ENCODE data around the gene CYTH4.

Gene CYTH4

DNA sequence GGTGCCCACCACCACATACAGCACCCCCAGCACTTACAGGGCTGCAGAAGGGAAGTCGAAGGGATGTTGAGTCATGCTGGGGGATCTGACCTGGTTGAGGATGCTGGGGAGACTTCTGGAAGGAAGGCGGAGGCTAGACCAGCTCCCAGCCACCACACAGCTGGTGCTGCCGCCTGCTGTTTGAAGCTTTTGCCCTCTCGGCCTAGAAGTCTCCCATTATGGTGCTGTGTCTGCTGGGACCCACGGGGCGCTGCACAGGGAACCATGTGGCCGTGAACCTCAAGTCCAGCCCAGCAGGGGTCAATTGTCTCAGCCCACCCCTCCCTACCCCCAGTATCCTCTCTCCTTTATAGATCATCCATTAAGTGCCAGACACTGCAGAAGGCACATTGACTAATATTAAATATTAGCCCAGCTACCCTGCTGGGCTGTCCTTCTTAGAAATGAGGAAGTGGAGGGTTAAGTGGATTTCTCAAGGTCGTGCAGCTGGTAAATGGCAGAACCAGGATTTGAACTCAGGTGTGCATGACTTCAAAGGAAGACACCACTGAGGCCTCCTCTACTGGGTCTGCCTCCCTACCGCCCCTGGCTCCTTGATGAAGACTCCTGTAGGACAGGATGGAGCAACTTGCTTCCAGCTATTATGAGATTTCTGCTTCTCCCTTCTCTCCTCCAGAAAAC, 49.7 kb downstream of the CYTH4 start:
- no peak for DNase-seq

DNA sequence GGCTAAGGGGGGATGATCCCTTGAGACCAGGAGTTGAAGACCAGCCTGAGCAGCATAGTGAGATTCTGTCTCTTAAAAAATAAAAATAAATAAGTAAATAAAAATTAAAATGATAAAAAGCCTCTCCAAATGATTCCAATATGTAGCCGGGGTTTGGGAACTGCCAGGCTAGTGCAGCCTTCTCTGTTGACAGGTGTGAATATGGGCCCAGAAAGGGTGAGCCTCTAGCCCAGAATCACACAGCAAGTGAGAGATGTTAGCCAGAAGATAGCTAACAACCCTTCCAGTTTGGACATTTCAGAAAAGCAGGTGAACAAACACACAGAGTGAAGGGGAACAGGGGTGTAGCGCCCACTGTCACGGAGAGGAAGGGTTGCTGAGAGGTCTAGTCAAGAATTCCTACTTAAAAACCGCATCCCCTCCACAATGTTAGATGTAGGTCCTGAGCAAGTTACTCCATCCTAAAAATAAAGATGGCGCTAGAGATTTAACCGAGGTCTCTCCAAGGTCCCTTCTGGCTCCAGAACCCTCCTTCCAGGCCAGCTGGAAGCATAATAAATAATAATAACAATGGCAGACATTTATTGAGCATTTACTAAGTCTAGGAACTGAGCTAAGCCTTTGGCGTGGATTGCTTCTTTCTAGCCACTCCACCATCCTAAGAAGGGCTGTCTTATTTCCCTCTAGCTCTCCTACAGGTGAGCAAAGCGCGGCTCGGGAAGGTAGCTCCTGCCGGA, 51.6 kb downstream of the CYTH4 start:
- no peak for DNase-seq

DNA sequence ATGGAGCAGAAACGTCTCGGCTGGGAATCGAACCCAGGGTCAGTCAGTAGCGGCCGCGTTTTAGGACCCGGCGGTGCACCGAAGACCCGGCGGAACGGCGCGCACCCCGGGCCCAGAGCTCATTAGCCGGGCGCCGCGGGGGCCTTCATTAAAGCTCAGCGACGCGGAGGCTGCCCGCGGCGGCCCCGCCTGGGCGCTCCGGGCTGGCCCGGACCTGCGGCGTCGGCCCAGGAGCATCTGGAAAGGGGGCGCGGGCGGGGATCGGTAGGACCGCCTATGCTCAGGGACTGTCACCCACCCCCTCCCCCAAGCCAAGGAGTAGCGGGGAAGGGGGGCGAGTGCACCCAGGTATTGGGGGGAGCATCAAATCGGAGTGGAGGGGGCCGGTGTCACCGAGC, 52.2 kb downstream of the CYTH4 start:
- DNase-seq, result no peak

DNA sequence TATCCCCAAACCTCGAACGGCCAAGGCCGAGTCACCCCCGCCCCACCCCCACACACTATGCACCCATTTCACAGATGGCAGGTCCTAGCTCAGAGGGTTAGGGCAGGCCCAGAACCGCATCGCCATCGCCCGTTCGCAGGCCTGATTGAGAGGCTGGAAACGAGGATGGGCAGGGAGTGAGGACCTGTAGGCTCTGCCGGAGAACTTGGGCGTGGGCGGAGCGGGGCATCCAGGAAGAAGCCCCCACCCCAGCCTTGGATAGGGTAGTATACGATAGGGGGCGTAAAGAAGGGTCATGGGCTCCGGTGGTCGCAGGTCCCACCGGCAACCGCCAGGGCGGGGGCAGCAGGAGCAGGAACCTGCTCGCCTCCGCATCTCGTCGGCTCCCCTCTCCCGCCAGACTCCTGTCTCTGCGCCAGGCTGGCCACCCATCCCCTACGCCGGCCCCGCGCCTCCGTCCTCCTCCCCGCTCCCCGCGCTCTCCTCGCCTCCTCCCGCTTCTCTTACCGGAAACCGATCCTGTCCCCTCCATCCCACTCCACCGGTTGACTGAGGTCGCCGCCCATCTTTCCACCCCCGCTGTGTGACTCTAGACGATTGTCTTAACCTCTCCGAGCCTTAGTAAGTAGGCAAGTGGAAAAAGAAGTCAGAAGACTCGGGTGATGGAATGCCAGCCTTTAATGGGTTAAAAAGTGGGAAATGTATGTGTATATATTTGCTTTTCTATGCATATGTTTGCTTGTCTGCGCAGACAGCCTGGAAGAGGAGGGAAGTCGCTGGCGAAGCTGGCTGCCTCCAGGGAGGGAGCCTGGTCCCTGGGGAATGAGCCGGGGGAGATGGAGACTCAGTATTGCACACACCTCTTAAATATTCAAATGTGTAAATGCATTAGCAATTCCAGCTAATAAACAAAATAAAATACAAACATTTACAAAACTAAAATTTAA, 52.8 kb downstream of the CYTH4 start:
- no peak for DNase-seq

DNA sequence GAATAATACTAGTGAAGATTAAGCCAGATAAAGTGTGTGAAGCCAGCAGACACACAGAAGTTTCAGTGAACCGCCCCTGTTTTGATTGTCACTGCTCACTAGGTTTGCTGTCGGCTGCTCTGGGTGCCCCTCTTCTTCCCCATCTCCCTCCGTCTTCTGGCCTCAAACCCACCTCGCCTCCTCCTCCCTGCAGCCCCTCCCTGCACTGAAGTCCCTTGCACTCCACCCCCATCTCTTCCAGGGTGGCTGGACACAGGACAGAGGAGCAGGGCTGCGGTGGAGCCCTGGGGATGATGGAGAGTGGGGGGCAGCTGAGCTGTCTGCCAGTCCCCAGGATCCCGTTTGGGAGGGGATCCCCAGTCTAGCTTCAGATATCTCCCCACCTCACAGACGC, 53.5 kb downstream of the CYTH4 start:
- no peak for DNase-seq

DNA sequence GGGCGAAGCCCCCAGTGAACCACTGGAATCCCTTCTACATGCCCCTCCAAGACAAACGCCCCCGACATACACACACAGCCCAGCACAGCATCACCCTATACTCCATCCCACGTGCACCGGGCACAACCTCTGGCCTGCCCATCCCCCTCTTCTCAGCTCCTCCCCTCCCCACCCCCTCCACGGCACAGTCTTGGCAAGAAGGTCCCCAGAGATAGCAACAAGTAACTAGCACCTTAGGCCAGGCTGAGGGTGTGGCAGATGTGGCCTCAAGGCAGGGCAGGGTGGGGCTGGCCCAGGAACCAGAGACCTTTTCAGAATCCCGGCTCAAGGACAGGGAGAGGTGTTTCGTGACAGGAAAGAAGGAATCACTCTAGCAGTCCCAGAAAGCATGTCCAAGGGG, 54.3 kb downstream of the CYTH4 start:
- DNase-seq, result no peak

DNA sequence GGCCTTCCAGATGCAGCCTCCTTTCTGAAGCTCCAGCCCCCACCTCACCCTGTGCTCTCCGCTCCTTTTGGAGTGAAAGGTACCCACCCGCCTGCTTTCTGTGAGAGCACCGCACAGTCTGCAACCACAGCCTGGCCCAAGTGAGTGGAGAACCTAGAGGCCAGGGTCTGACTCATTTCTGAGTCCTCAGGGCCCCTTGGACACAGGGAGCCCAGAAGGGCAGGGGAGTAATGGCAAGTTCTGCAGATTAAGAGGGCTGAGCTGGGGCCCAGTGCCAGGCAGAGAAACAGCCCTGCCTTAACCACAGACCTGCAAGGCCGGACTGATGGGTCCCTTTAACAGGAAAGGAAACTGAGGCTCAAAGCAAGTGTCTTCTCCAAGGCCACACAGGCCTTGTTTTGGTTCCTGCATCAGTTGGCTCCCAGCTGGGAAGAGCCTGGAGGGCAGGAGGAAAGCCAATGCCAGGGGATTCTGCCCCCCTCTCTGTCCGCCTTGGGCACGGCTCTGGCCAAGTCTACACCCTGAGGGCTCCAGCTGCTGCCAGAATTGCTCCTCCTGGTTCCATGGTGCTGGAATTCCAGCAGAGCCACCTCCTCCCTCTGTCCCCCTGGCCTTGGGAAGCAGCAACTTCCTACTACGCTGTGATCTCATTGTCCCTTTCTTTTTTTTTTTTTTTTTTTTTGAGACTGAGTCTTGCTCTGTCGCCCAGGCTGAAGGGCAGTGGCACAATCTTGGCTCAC, 55.1 kb downstream of the CYTH4 start:
- no peak for DNase-seq

DNA sequence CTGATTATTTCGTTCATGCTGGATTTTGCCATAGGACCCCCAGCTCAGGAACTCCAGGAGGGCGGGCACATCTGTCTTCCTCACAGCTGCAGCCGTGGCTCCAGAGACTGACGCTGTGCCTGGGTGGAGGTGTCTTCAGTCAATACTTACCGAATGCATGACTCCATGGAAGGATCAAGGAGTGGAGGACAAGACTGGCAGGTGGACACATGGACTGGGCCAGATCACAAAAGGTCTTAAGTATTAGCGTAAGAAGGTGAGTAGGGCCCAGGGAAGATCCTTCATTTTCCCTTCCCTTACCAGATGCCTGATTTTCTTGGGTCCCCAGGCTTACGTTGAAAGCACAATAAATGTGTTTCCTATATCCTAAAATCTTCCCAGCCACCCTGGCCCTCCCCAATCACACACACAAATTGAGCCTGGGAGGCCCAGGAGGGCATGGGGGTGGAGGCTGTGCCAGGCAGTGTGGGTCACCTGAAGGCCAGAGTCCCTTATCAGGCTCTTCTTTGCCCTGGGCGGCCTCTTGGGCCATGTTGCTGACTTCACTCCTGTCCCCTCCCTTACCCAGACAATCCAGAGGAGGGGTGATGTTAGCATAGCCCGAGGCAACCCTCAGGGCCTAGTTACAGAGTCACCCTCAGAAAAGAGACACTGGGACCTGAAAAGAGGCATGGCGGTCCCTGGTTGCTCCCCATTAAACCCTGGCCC, 56.4 kb downstream of the CYTH4 start:
- no peak for DNase-seq

DNA sequence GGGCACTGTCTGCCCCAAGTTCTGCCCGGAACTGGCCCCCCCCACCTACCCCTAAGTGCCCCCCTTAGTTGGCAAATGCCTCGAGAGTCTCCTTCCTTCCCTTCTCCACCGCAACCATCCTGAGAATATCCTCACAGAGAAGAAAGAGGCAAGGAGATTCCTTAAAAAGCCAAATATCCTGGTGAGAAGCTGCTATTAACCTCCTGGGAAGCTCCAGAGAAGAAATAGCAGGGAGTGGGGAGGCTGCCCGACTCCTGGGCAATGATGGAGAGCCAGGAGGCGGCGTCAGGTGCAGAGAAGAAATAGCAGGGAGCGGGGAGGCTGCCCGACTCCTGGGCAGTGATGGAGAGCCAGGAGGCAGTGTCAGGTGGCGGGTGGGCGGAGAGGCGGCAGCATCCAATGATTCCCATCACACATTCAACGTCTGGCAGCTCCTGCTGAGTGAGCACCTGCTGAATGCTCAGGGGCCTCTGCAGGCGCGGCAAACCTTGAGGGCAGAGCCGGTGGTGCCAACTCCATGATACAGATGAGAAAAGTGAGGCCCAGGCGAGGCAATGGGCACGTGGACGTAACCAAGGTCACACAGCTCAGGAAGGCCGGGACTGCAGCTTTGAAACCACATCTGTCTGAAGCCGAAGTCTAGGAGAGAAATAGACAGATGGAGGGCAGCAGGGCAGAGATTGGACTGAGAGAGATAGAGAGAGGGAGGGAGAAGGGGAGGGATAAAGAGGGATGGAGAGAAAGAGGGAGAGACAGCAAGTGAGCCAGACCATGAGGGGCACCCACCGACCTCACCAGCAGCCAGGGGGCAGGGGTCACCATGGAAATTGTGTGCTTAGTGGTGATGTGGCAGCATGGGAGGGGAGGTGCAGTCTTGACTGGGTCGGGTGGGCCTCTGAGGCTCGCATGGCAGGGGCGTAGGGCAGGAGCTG, 58.3 kb downstream of the CYTH4 start:
- DNase-seq, result no peak

DNA sequence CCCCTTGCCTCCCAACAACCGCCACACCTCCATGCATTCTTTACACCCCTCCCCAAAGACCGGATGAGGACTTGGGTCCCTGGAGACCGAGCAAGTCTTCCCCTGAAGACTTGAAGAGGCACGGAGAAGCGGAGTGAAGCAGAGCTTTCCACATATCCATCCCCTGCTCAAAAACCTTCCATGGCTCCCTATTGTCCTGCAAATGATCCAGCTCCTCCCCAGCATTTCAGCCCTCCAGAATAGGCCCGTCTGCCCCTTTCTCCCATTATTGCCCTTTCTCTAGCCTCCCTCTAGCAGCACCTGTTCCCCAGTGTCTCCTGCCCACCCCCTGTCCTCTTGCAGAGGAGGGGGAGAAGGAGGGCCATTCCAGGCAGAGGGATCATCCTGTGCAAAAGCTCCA, 59.8 kb downstream of the CYTH4 start:
- no peak for DNase-seq

DNA sequence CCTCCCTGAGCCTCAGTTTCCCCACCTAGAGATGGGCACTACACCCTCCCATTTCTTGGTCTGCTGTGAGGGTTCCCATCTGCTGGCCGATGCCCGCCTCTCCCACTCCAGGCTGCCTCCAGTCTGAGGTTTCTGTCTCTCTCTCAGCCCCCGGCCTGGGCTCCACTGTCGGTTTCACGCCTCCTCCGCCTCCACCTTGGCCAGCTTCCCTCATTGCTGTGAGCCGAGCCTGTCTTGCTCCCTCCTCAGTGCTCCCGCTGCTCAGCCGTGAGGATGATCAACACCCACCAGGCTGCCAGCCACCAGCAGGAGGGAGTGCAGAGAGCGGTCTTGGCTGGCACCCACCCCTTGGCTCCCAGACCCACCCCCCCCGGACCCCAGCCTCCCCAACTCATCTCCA, 61.0 kb downstream of the CYTH4 start:
- no peak for DNase-seq

DNA sequence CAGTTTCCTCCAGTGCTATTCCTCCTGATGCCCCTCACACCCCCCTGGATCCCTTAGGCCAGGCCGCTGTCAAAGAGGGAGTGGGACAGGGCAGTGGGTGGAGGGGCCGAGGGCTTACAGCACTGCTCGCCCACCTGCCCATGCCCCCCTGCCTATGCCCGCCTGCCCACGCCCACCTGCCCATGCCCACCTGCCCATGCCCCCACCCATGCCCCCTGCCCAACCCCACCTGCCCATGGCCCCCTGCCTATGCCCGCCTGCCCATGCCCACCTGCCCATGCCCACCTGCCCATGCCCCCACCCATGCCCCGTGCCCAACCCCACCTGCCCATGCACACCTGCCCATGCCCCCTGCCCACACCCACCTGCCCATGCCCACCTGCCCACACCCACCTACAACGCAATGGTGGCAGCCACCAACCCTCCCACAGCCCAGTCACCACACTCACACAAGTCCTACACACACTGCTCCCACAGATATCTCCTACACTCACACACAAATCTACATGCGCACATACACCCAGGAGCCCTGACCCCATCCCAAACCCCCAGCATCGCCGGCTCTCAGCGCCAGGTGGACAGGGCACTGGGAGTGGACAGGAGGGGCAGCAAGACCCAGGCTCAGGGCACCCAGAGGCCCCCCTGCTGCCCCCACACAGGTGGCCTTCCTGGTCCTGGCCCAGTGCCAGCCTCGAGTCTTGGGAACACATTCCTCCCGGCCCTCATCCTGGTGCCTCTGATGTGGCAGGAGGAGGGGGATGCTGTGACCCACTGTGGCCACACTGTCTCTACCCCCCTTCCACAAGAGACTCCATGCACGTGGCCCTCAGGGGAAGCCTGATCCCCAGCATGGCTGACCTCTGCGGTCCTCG, 61.8 kb downstream of the CYTH4 start:
- no peak for DNase-seq

DNA sequence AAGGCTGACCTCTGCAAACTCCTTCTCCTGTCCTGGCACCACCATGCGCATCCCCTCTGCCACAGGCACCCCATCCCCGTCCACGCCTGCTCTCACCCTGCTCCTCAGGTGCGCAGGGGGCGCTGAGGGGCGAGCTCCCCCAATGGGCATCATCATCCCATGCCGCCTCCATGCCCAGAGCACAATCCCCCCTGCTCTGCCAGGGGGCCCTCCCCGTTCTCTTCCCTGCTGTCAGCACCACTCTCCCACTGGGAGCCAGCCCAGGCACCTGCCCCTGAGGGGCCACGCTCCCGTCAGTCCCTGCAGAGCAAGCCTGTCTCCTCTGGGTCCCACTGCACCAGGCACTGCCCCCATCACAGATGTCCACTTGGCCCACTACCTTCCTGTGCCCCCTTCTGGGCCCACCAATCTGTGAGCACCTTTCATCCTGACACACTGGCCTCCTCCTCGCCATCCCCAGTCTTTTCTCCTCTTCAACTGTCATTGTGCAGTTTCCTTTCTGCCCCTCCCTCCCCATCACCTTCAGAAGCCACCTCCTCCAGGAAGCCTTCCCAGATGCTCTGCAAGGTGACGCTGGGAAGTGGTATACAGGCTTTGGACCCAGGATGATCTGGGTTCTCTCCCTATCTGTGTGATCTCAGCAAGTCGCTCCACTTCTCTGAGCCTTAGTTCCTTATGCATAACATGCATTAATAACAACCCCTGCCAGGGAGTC, 62.6 kb downstream of the CYTH4 start:
- no peak for DNase-seq

DNA sequence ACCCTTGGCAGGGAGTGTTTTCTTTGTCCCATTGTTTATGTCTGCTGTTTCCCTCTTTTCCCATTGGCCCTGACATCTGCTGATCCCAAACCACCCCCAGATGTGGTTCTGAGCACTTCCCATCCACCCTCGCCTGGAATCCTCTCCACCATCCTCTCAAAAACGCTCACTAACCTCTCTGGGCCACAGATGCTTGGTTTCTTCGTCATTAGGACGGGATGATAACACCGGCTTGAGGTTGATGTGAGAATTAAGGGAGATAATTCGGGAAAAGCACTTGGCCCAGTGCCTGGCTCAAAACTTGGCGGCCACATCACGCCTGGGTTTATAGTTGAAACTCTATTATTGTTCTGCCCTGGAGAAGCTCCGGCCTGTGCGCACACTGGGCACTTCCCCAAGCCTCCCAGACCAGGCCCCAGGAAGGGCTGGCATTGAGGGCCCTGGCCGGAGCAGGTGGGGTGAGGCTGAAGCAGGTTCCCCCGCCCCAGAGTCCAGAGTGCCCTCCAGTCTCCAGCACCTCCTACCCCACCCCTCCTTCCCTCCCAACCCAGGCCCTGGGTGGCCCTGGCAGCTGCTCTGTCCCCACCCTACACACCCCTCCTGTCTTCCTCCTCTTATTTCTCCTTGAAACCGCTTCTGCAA, 63.7 kb downstream of the CYTH4 start:
- no peak for DNase-seq

DNA sequence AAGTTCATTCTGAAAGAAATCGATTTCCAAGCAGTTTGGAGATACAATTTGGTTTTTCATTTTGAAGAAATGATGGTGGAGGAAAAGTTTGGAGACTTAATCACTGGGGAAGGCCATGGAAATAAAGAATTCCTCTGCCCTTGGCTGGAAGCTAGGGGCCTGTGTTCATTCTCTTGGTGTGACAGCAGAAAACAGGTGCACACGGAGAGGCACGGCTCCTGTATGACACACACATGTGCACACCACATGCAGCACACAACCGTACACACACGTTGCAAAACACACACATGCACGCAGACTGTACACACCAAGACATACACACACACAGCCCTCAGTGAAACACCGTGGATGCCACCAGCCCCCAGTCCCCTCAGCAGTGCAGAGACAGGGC, 64.2 kb downstream of the CYTH4 start:
- DNase-seq, result no peak

DNA sequence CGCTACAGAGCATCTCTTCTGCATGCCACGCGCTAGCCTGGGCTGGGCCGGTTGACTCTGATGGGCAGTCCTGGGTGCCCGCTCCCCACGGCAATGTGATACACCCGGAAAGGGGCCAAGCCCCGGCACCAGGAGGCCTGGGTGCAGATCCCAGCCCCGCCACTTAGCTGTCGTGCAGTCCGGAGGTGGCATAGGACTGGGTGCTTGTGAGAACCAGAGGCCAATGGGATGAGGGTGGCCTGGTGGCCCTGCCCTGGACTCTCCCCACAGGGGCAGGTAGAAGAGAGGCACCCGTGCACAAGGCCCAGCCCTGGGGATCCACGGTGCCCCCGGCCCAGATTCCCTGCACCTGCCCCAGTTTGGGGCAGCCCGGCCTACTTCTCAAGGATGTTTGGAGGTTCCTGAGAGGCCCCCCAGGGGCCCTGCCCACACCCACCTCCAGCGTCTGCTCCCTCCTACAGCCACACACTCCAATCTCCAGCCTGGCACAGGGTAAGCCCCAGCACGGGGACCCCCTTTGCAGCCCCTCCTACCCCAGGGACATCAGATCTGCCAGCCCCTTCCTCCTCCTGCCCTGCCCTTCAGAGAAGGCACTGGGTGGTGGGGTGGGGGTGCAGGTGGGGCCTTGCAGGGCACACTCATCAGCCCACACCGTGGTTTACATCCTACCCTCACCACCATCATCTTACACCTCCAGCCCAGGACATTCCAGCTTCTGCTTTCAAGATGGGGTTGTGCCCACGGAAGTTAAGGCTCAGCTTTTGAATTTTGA, 66.9 kb downstream of the CYTH4 start:
- no peak for DNase-seq

DNA sequence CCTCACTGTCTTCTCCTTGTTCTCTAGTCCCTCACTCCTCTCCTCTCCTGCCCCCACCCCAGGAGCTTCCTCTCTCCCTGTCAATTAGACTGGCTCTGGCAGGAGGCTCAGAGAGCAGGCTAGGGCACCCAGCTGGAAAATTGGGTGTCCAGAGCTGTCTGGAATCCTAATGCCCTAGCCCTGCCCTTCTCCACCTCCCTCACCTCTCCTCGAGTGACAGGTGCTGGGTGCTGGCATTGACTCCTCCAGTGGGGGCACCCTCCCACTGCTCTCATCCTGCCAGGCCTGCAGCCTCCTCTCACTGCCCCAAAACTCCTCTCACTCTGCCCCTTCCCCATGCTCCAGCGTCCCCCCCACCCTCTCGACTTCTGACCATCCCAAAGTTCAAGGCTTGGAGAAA, 68.9 kb downstream of the CYTH4 start:
- DNase-seq, result no peak

DNA sequence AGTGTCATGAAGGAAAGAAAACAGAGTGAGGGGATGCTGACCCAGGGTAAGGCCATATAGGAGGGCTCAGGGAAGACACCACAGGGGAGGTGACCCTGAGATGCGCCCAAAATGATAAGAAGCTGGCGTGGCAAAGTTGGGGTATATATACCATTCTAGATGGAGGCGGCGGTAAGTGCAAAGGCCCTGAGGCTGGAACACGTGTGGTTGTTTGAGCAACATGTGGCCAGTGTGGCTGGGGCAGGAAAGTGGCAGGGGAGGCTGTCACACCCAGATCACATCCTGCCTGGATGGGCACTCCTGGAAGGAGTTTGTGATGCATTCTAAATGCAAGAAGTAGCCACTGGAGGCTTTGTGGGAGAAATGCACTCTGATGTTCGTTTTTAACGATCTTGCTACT, 70.2 kb downstream of the CYTH4 start:
- no peak for DNase-seq
